Nucleus accumbens (tissue), 56 donors: ENCODE measurements around the gene ZNF735.
"Not testable (repeated sequence)": the region's sequence is repeated elsewhere in the genome, so short reads cannot be mapped to it uniquely, and the experiment has no call there.

Experiments
- DNase-seq, 56 donors: peaks; one replicate each; lab custom pipeline; 2025; lab: John Stamatoyannopoulos, UW

The ZNF735 gene

DNA sequence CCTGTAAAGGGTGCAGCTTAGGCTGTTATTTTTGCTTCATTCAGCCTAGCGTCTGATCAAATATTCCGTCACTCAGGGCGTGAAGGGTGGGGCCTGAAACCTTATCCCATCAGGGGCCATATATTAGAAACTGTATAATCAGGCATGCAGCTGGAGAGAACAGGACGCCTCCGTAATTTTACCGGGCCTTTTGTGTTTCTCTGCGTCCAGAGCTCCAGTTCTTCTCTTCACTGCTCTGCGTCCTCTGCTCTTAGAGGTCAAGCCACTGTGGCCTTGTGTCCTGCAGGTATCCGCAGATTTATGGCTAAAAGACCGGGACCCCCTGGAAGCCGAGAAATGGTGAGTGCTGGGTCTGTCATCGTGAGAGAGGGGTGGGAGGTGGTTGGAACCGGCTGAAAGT is at the start of gene ZNF735:
Gene ZNF735, plus strand, starts transcription at position 301 of the 400 bp plus-strand sequence. Its CDS starts 0 bp downstream, at position 301.
- no peak for DNase-seq

- DNase-seq = not testable (repeated sequence)
Observed at GRCh38 chr7:64170974-64171373, 36.0 kb upstream of the ZNF735 start.

DNA sequence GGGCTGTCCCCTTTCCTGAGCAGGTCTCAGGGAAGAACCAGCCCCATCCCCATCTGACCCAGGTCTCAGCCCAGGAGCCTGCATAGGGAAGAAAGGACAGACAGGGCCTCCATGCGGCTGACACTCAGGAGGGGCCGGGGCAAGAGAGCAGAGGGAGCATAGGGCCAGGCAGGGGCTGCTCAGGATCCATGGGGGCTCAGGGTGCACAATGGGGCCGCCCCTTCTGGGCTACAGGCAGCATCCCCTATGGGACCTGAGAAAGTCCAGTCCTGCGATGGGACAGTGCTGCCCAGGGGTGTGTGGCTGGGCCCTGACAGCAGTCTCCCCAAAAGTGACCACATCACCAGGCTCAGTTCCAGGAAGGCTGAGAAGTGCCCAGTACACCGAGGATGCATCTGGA is 32.7 kb upstream of the ZNF735 start:
- no peak for DNase-seq

DNA sequence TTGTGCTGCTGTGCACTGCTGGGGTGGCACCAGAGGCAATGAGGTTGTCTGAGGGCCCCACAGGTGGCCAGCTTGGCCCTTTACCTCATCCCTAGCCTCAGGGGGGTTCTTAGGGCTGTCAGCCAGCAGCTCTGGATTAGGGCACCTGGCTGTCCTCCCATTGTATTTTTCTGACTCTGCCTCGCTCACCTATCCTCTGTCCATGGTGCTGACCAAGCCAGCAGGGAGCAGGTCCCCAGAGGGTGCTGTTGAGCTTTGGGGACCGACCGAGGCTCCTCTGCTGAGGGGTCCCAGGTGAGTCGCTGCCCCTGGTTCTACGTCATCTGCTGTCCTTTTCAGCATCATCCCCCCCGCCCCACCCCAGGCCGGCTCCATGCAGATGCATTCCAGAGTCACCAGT is 32.1 kb upstream of the ZNF735 start:
- no peak for DNase-seq

GRCh38 chr7:64180989-64181388 is 26.0 kb upstream of the ZNF735 start:
- DNase-seq = no peak

DNA sequence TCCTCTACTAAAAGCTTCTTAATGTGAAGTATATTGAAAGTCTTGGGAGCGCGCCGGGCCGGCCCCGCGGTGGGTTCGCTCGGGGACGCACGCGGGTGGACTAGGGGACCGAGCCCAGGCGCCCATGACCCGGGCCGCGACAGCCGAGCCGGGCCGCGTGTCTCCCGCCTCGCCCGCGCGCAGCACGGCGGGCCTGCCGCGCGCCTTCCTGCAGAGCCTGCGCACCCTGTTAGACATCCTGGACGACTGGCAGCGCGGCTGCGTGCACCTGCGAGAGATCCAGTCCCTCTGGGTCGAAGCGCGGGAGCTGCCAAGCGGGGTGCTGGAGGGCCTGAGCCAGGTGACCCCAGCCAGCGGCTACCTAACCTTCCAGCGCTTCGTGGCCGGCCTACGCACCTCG is 25.4 kb upstream of the ZNF735 start:
- DNase-seq = no peak

DNA sequence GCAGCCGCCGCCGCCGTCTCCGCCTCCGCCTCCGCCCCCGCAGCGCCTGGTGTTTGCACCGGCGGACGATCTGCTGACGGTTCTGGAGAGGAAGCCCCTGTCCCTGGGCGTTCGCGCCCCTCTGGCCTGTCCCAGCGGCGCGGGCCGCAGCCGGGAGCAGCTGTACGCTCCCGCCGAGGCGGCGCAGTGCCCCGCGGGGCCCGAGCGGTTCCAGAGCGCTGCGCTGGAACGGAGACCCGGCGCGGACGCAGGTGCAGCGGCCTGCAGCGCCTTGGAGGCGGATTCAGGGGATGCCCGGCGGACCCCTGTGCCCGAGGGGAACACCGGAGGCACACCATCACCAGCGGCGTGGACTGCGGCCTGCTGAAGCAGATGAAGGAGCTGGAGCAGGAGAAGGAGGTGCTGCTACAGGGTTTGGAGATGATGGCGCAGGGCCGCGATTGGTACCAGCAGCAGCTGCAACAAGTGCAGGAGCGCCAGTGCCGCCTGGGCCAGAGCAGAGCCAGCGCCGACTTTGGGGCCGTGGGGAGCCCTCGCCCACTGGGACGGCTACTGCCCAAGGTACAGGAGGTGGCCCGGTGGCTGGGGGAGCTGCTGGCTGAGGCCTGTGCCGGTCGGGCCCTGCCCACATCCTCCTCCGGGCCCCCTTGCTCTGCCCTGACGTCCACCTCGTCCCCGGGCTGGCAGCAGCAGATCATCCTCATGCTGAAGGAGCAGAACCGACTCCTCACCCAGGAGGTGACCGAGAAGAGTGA is 24.8 kb upstream of the ZNF735 start:
- no peak for DNase-seq

DNA sequence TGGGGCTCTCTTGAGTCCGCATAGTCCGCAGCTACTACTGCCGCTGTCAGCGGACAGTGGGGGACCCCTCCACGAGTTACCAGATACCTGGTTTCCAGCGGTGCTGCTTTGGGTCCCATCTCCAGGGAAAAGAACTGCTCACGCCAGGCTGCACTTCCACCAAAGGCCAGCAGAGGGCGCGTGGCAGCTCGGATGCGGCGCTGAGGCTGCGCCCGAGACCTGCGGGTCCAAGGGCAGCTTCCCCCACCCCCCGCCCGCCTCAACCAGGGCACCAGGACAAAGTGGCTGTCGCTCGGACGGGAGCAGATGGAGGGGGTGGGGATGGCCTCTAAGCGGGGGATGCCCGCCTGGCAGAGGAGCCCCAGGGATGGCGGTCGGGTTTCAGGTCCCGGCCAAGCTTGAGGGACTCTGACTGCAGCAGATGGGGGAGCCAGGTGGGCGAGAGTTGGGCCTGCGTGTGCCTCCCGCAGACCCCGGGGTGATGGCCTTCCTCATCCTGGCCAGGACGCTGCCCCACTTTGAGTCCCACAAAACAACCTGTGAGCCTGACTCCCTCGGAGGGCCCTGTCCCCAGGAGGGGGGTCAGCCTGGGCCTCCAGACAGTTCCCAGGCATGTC is 23.8 kb upstream of the ZNF735 start:
- peak in 25 of 56 donors; percentile 2 to 53 (median 13) for DNase-seq

- DNase-seq = no peak
Observed at GRCh38 chr7:64183827-64184372, 23.1 kb upstream of the ZNF735 start.

GRCh38 chr7:64184376-64184775 is 22.6 kb upstream of the ZNF735 start:
- DNase-seq = no peak

DNA sequence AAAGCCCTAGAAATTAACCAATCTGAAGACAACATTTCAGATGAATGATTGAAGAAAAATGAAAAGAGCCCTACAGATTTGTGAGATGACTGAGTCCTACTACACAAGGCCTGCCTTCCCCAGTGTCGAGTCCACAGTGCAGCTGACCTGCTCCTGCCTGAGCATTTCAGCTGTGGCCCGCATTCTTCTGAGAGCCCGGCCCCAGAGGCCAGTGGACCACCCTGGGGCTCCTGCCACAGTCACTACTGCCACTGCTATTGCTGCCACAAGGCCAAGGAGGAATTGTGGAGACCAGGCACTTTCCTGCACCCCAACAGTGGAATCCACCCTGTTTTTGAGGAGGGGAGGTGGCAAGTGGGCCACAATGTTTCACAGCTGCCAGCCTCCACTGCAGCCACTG is 19.6 kb upstream of the ZNF735 start:
- DNase-seq = no peak

- no peak for DNase-seq
Observed at GRCh38 chr7:64192148-64192704, 14.8 kb upstream of the ZNF735 start.

DNA sequence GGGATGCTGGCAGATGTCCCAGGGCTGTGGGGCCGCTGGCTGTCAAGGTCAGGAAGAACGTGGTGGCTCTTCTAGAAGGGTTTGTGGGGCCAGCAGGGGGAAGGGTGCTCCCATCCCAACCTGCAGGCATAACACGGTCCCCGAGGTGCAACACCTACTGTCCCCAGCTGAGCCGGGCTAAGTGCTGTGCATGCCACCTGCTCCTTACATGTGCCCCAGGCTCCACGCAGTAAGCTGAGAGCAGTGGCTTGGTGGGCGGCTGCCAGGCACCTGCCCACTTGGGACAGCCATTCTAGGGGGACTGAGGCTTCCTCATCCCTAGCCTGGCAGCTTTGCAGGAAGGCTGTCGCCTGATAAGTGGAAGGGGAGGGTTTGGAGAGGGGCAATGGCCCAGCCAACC is 14.2 kb upstream of the ZNF735 start:
- DNase-seq = no peak

- not testable (repeated sequence) for DNase-seq
Observed at GRCh38 chr7:64219710-64220298, 12.8 kb downstream of the ZNF735 start.

DNA sequence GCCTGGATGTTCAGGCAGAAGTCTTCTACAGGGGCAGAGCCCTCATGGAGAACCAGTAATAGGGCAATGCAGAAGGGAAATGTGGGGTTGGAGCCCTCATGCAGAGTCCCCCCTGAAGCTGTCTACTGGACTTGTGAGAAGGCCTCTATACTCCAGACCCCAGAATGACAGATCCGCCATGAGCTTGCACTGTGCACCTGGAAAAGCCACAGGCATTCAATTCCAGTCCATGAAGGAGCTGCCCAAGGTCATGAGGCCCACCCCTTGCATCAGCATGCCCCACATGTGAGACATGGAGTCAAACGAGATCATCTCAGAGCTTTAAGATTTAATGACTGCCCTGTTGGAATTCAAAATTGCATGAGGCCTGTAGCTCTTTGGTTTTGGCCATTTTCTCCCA is 16.4 kb downstream of the ZNF735 start:
- no peak for DNase-seq

DNA sequence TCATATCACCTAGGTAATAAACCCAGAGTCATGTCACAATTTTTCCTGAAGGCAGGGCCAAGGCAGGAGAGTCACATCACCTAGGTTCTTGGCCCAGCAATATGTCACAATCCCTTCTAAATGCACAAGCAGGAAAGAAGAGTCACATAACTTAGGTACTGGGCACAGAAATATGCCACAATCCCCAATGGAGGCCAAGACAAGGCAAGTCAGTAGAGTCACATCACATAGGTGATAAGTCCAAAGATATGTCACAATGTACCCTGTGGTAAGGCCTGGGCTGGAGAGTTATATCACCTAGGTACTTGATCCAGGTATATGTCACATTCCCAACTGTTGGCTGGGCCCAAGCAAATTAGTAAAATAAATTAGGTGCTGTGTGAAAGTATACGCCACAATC is 21.2 kb downstream of the ZNF735 start, which contains the start of gene ZNF679:
Gene ZNF679, plus strand, starts transcription at position 301 of the 400 bp plus-strand sequence. CDS start 20,644 bp downstream, outside the sequence.
- DNase-seq = not testable (repeated sequence)

DNA sequence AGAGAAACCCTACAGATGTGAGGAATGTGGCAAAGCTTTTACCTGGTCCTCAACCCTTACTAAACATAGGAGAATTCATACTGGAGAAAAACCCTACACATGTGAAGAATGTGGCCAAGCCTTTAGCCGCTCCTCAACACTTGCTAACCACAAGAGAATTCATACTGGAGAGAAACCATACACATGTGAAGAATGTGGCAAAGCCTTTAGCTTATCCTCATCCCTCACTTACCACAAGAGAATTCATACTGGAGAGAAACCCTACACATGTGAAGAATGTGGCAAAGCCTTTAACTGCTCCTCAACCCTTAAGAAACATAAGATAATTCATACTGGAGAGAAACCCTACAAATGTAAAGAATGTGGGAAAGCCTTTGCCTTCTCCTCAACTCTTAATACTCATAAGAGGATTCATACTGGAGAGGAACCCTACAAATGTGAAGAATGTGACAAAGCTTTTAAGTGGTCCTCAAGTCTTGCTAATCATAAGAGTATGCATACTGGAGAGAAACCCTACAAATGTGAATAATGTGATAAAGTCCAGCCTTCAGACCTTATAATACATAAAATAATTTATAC is 59.4 kb downstream of the ZNF735 start:
- no peak for DNase-seq
